Bronchial epithelial cell (primary cell): ENCODE data around the gene CMC2. TPM values are rescaled to one million over a fixed set of nuclear protein-coding genes. Genes with fewer than 3 reads are reported as not detected.

Experiments used
- DNase-seq: peaks from one replicate; pipeline ENCODE4 v3.0.0-alpha.2; 2010; ENCODE audit warnings: low read depth
- FAIRE-seq: peaks from 2 replicates; lab custom pipeline; 2011; peaks lifted over from hg19 to GRCh38; lab: Jason Lieb, UNC
- H3K27me3 ChIP-seq: 2 replicates; pipeline ENCODE4 v1.5.1; 2011; ENCODE audit warnings: low read length; ENCODE audit not compliant: control insufficient read depth, insufficient read depth
- H3K36me3 ChIP-seq: 2 replicates; pipeline ENCODE4 v1.5.1; 2011; ENCODE audit warnings: low read length; ENCODE audit not compliant: control insufficient read depth, insufficient read depth
- H3K4me3 ChIP-seq: 2 replicates; pipeline ENCODE4 v1.5.1; 2011; ENCODE audit warnings: mild to moderate bottlenecking, low read depth, low read length, control low read depth
- total RNA-seq: library from RNA; depleted of rRNA; stranded (reverse); fragments of >200 nt; gene quantifications from 2 replicates; pipeline ENCODE4 v1.2.1, GENCODE V29; 2014
- TF ChIP-seq, protein P1 (sequence below): IDR thresholded peaks from 2 replicates; pipeline ENCODE4 v1.5.1; 2011; ENCODE audit warnings: mild to moderate bottlenecking, moderate library complexity, low read length, control low read depth, inconsistent platforms; ENCODE audit not compliant: insufficient read depth, severe bottlenecking

CMC2 gene
- 25.0 and 72.2 TPM in 2 replicates for total RNA-seq

DNA sequence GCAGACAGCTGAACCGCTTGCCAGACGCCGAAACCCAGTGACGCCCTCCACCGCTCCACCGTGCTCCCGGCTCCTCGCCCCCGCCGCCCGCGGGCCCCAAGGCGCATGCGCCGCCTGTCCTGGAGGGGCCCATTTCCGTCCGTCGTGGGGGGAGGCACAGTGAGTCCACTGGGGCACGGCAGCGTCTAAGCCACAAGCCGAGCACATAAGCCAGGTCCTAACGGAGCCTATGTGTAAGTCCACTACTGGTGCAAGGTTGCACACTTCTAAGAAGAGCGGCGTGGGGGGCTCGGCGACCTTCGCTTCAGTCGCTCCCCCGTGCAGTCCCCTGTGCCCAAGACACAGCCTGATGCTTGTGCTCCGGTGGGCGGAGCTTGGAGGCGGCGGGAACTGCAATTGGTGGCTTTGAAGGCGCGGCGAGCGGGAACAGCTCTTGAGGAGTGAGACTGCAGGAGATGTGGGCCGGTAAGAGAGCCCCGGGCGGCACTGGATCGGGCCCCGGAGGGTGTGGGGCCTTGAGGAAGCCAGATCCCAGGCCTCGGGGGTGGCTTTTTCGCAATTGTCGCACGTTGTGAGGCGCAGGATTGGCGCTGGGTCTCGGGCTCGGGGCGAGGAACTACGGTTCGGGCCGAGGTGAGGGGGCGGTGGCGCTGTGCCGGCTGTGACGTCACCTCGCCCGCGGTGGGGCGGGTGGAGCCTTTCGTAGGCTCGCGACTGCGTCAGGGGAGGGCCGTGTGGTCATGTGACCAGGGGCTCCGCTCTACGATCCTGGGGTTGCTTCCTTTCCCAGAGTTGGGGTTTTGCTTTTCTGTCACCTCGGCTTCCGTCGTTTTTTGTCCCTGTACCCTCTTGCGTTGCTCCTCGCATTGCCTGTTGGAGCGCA, at the start of gene CMC2, which contains the start of gene CENPN:
Gene CMC2, minus strand, starts transcription at position 73 of the 883 bp plus-strand sequence. CDS start 9,491 bp downstream, outside the sequence.
Gene CENPN, plus strand, starts transcription at position 402 of the 883 bp plus-strand sequence. CDS start 4,726 bp downstream, outside the sequence.
- TF ChIP-seq, protein P1, sequence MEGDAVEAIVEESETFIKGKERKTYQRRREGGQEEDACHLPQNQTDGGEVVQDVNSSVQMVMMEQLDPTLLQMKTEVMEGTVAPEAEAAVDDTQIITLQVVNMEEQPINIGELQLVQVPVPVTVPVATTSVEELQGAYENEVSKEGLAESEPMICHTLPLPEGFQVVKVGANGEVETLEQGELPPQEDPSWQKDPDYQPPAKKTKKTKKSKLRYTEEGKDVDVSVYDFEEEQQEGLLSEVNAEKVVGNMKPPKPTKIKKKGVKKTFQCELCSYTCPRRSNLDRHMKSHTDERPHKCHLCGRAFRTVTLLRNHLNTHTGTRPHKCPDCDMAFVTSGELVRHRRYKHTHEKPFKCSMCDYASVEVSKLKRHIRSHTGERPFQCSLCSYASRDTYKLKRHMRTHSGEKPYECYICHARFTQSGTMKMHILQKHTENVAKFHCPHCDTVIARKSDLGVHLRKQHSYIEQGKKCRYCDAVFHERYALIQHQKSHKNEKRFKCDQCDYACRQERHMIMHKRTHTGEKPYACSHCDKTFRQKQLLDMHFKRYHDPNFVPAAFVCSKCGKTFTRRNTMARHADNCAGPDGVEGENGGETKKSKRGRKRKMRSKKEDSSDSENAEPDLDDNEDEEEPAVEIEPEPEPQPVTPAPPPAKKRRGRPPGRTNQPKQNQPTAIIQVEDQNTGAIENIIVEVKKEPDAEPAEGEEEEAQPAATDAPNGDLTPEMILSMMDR = no peak
- Histone ChIP-seq H3K36me3 (no peaks in the 10 kb centered on the region), H3K27me3 (no peaks in the 10 kb centered on the region), H3K4me3 (peak within 1 kb of the TSS; percentile 94)
- FAIRE-seq (no peak), DNase-seq (peak; percentile 94)

GRCh38 chr16:81053761-81054160, 47.1 kb upstream of the CMC2 start:
- DNase-seq (no peak), FAIRE-seq (no peak)
- no peaks in the 10 kb centered on the region for H3K36me3 ChIP-seq
- TF ChIP-seq, protein P1 = no peak
- no peak overlapping the region for H3K4me3 ChIP-seq
- no peaks in the 10 kb centered on the region for H3K27me3 ChIP-seq

- TF ChIP-seq, protein P1 = no peak
- FAIRE-seq (no peak), DNase-seq (no peak)
- Histone ChIP-seq H3K4me3 (no peak overlapping the region), H3K36me3 (peaks cover 15% of the 10 kb centered on the region), H3K27me3 (no peaks in the 10 kb centered on the region)
These were observed 36.1 kb upstream of the CMC2 start for GRCh38 chr16:81042821-81043220.

DNA sequence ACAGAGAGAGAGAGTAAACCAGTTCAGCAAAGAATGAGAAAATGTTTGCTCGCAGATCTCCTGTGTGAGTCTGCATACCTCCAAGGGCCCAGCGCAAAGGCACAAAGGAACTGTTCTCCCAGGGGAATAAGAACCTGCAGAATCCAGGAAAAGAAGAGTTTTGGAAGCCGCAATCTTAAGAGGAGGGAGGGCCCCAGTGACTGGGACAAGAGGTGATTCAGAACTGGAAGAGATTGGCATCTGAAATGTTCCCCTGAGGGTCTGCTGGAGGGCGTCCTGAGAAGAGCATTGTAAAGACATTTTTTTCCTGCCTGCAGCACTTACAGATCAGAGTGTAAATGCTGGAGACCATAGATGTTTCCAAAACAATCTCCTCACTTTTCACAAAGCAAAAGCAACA, 35.0 kb upstream of the CMC2 start:
- no peaks in the 10 kb centered on the region for H3K27me3 ChIP-seq
- H3K4me3 ChIP-seq = no peak overlapping the region
- TF ChIP-seq, protein P1 = no peak
- no peak for FAIRE-seq
- peaks cover 15% of the 10 kb centered on the region for H3K36me3 ChIP-seq
- no peak for DNase-seq

DNA sequence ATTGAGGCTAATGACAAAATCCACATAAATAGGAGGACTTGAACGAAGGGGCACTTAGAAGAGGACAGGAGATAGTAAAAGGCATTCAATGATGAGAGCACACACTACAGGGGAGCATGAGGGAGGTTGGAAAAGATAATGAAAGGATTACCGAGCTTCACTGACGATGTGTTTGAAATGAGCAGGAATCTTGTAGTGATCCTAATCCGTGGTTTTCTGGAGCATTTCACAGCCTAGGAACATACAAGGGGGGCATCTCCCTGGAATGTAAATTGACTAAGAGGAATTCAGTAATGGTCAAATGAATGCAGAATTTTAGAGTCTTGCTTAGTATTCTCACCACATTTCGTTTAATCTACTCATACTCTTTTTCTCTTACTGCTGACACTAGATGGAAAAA, 34.2 kb upstream of the CMC2 start:
- H3K27me3 ChIP-seq = no peaks in the 10 kb centered on the region
- H3K4me3 ChIP-seq = no peak overlapping the region
- no peak for FAIRE-seq
- TF ChIP-seq, protein P1 = no peak
- DNase-seq = no peak
- H3K36me3 ChIP-seq = peaks cover 15% of the 10 kb centered on the region
